ENCODE measurements around the gene CSH1.
A peak's percentile ranks its signal among the peaks of the same experiment; 100 is the strongest.
"Not testable (repeated sequence)": the region's sequence is repeated elsewhere in the genome, so short reads cannot be mapped to it uniquely, and the experiment has no call there.

Gene CSH1

GRCh38 chr17:63896524-63897354, at the start of gene CSH1:
TSS of gene CSH1 (minus strand) at chr17:63896574. CDS start at chr17:63896511, 63 bp downstream.
- not testable (repeated sequence) for DNase-seq (ENCODE audit: low read depth)

DNA sequence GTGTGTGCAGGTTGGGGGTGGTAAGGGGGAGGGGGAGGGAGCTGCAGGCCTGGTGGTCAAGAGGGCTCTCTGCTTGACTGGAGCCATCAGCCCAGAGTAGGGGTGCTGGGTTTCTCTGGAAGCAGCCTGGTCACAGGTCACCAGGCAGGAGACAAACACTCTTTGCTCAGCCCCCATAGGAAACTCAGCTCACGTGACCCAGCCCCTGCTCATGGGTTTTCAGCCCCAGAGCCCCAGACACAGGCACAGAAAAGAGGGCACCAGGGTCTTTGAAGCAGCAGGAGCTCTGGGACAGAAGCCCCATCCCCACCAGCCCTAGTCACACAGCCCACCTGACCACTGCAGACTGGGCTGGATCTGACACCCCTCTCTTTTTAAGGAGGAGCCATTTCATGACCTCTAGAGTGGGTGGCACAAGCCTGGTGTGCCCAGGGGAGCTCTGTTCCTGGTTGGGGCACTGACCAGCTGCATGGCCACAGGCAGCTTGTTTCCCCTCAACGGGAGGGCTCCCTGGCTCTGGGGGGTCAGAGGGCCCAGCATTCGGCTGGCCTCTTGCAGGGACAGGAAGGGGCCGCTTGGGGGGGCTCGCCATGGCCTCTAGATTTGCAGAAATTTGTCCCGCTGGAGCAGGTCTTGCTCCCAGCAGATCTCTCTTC, 49.5 kb upstream of the CSH1 start:
- no peak for DNase-seq (ENCODE audit: low read depth)

DNA sequence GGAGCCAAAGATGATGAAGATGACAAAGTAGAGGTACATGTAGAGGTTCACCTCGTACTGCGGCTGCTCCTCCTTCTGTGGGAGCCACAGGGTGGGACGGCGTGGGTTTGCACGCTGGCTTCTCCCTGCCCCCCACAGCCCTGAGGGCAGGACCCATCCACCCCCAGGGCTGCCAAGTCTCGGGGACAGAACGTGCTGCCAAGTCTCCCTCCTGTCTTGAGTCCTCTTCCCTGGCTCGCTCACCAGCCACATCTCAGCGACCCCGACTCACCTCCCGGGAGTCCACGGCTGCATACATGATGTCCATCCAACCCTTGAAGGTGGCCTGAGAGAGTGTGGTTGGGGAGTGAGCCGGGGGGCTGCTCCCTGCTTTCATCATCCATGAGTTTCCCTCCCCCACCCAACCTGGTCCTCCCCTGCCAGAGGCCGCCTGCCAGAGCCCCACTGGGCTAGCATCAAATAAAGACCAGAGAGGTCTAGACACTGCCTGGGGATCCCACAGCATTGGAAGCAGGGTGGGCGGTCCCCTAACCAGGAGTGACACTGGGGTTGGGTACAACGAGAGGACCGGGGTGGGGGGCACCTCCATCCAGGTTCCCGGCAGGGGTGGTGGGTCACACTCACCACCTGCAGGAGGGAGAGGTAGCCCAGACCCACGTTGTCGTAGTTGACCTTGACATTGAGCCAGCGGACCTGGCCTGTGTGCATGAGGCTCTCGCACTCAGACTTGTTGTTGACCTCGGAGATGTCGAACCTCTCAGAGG, 48.5 kb upstream of the CSH1 start:
- DNase-seq (ENCODE audit: low read depth), result no peak

DNA sequence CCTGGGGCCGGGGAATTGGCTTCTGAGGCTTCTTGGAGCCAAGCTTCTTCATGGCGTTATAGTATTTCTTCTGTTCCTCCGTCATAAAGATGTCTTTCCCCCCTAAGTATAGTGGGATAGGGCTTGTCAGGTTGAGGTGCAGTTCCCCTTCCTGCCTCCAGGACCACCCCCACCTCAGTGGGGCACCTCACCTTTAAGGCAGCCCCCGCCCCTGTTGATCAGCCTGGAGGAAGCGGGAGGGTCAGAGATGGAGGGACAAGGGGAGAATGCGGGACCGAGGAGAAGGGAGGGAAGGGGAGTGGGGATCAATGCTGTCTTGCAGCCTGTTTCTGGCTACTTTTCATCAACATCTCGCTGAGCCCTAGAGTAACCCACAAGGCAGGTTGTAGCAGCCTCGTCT, 47.4 kb upstream of the CSH1 start:
- DNase-seq (ENCODE audit: low read depth), result no peak

- DNase-seq (ENCODE audit: low read depth), result no peak
Measured at GRCh38 chr17:63942309-63942985, 46.1 kb upstream of the CSH1 start.

GRCh38 chr17:63941751-63942150, 45.4 kb upstream of the CSH1 start:
- no peak for DNase-seq (ENCODE audit: low read depth)

DNA sequence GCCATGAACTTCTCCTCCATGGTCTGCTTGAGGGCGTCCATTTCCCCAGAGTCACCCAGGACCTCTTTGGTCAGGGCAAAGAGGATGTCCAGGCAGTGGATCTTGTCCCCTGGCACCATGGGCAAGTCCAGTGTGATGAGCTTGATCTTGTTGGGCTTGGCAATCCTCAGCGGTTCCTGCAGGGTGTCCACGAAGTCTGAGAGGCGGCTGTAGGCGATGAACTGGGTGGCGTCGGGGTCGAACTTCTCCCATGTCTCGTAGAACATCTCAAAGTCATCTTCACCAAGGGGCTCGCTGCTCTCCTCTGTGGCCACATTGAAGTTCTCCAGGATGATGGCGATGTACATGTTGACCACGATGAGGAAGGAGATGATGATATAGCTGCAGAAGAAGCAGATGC, 44.8 kb upstream of the CSH1 start:
- DNase-seq (ENCODE audit: low read depth), result no peak

- DNase-seq (ENCODE audit: low read depth), result no peak
Measured at GRCh38 chr17:63940584-63940983, 44.2 kb upstream of the CSH1 start.

DNA sequence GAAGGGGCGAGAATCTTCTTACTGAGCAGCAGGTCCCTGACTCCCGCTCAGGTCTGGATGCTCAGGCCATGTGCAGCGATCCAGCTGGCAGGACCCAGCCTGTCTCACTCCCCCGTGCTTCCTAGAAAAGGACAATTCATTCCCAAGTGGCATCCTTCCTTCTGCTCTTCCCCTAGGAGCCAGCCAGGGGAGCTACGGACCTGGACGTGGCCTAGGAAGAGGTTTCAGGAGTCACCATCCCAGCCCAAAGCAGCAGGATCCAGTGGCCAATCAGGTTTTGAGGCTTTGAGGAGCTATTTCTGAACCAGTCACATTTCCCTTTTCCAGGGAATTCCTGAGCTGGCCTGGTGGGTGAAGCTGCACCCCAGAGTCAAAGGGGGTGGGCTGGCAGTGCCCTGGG, 43.5 kb upstream of the CSH1 start:
- no peak for DNase-seq (ENCODE audit: low read depth)

GRCh38 chr17:63939401-63939800, 43.0 kb upstream of the CSH1 start:
- no peak for DNase-seq (ENCODE audit: low read depth)

DNA sequence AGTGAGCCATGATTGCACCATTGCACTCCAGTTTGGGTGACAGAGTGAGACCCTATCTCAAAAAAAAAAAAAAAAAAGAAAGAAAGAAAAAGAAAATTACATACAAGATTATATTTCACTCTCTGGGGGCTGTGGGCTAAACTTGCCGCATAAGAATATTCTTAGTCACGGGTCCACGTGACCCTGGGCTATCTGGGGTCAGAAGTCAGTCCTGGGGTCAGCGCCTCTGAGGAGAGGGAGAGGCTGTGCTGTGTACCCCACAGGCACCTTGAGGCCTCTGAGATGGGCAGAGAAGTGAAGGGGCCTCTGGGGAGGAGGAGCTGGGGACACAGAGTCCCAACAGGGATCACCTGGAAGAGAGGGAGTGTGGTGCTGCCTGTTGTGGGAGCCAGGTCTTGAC, 41.5 kb upstream of the CSH1 start:
- DNase-seq (ENCODE audit: low read depth), result no peak

GRCh38 chr17:63937319-63937718, 40.9 kb upstream of the CSH1 start:
- DNase-seq (ENCODE audit: low read depth), result no peak

- no peak for DNase-seq (ENCODE audit: low read depth)
Measured at GRCh38 chr17:63934183-63935112, 38.1 kb upstream of the CSH1 start.

GRCh38 chr17:63933598-63933997, 37.2 kb upstream of the CSH1 start:
- no peak for DNase-seq (ENCODE audit: low read depth)

- DNase-seq (ENCODE audit: low read depth), result no peak
Measured at GRCh38 chr17:63932721-63933120, 36.3 kb upstream of the CSH1 start.

DNA sequence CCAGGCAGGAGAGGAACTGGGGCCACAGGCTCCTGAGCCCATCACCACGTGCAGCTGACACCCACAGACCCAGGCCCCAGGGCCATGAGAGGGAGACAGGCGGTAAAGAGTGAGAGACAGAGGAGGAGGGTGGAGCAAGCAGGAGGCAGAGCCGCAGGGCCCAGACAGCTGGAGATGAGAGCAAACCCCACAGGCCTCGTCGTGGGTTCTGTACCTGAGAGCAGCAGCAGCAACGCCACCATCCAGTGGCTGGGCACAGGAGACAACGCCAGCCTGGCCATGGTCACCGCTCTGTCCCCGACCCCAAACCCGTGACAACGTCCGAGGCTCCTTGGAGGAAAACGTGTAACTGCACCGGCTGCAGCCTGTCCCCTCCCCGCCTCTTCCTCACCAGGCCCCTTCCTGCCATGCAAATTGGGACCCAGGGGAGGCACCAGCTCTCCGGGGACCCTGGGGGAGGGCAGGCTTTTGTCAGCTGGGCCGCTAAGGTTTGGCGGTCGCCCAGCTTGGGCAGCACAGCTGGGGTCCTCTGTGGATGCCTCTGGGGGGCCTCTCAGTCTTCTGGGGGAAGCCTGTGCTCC, 35.7 kb upstream of the CSH1 start, which contains the start of gene CD79B:
CD79B (minus strand) TSS at position 351 of the 581 bp plus-strand sequence; CDS start at position 281, 70 bp downstream.
- peak; percentile 25 for DNase-seq (ENCODE audit: low read depth)

- DNase-seq (ENCODE audit: low read depth), result peak; percentile 60
Measured at GRCh38 chr17:63930951-63931575, 34.7 kb upstream of the CSH1 start.

DNA sequence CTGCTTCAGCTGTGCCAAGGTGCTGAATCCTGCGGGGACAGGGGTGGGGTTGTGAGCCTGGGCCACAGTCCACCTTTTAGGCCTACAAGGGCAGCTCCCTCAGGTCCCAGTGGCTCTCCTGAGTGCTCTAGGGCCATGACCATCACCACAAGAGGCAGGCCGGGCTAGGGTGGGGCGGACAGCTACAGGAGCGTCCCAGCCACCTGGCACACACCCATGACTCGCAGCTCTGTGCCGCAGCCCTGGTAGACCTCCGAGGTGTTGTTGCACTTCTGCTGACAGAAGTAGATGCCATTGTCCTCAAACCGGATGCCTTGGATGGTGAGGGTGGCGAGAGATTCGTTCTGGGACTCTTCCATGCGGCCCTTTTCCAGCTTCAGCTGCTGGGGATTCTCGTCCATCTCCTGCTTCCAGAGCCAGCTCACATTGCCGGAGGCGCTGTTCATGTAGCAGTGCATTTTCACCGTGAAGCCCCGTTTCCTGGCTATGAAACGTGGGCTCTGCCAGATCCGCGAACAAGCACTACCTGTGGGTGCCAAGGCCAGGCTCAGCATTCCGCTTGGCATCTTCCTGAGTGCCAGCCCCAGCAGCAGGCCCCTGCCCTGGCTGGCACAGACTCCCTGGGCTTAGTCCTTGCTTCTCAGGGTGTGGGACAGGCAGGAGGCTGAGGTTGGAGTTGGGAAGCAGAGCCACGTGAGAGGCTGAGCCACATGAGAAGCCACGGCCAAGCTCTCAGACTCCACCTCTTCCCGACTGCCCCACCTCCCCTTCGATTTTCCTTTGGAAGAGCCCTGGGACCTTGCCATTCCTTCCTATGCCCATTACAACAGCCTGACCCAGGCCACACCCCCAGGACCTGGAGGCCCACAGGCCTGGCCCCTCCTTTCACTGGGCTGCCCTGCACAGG, 33.7 kb upstream of the CSH1 start:
- no peak for DNase-seq (ENCODE audit: low read depth)
